Measurements from ENCODE around the gene ZMIZ1.

The ZMIZ1 gene

GRCh38 chr10:79142522-79143309 is 74.0 kb downstream of the ZMIZ1 start:
- DNase-seq: no peak

GRCh38 chr10:79143879-79144278 is 75.1 kb downstream of the ZMIZ1 start:
- no peak for DNase-seq

- no peak for DNase-seq
Measured at GRCh38 chr10:79144351-79145173, 75.8 kb downstream of the ZMIZ1 start.

- no peak for DNase-seq
Measured at GRCh38 chr10:79145174-79145483, 76.4 kb downstream of the ZMIZ1 start.

GRCh38 chr10:79145517-79146470 is 77.0 kb downstream of the ZMIZ1 start:
- no peak for DNase-seq

GRCh38 chr10:79146611-79147130 is 77.9 kb downstream of the ZMIZ1 start:
- no peak for DNase-seq

GRCh38 chr10:79147306-79147705 is 78.5 kb downstream of the ZMIZ1 start:
- DNase-seq: no peak

- DNase-seq: no peak
Measured at GRCh38 chr10:79147796-79148451, 79.2 kb downstream of the ZMIZ1 start.

DNA sequence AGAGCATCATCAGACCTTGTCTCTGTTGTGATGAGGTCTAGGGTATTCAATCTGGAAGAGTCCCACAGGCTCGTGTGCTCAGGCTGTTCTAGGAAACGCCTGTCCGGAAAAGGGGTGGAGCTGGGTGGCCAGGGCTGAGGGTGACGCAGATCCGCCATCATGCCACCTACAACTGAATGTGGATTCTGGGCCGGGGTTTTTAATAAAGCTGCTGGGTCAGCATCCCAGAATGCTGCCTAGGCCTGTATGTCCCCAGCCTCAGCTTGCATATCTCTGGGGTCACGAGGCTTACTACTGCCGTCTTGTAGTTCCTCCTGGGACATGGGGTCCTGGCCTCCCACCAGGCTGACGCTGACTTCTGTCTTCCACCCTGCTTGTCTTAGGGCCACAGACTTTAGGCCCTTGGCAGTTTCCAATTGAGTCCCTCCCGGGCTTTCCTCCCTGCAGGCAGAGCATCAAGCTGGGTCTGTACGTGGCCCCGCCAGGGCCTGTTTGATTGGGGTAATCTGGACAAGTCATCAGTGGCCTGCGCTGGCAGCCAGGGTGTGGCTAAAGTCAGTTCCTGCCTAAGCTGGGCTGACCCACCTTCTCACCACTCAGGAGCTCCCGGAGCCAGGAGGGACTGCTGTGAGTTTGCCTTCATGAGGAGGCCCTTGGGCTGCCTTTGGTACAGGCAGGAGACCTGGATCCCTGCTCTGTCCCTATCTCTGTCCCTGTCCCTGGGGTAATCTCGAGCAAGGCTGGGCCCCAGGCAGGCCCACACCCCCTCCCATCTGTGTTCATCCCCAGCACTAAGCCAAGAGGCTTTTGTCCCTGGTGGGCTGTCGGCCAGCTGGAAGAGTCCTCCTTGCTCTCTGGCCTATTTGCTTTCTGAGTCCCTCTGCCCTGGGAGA is 79.9 kb downstream of the ZMIZ1 start:
- DNase-seq: no peak

DNA sequence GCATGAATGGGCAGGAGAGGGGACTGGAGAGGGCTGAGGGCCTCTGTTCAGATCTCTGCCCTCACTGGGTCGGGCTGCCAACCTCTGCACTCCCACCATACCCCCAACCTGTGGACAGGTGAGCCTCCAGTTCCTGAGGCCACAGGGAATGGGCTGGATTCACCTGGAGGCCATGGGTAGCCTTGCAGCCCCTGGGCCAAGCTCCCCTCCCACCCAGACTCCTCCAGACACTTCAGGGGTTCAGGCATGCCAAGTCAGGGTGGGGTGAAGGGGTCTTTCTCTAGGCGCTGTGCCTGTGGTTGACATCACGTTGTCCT is 80.5 kb downstream of the ZMIZ1 start:
- DNase-seq: no peak

DNA sequence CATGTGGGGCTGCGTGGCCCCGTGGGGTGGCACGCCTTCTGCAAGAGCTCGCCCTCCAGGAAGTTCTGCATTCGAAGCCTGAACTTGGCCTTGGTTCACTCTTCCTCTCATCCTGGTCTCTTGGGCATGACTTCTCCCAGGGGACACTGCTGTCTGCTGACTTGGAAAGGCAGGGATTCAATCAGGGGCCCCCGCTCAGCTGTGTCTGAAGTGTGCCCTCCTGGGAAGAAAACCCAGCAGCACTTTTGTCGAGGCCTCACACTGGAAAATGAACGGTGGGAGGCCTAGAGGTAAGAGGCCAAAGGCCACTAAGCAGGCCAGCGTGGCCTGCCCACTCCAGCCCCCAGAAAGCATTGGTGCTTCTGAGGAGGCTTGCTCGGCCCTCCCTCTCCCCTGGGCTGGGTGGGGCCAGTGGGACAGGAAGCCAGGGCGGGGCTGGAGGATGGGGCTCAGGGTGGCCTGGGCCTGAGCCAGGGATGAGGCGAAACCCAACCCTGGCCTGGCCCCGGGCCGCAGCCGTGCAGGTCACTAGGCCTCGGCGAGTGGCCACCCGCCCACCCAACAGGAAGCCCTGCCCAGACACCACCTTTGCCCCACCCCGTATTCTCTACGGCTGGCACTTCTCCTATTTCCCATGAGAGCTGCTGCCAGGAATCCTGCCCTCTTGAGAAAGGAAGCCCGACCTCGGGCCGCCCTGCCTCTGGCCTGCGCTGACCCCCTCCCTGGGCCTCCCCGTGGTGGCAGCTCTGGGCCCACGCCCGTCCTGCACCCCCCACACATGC is 81.1 kb downstream of the ZMIZ1 start:
- peak; percentile 17 for DNase-seq

DNA sequence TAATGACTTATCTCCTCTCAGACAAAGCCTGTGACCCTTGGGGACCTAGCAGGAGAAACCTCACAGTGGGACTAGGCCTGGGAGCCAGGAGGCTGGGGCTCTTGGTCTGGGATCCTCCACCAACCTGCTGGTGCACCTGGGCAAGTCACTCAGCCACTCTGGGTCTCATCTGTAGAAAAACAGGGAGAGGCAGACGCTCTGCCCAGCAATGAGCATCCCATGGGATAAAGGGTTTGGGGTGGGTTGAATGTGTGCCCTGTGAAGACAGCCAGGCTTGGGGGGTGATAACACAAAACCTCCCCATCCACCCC is 81.6 kb downstream of the ZMIZ1 start:
- DNase-seq: no peak

GRCh38 chr10:79152423-79152817 is 83.7 kb downstream of the ZMIZ1 start:
- no peak for DNase-seq

DNA sequence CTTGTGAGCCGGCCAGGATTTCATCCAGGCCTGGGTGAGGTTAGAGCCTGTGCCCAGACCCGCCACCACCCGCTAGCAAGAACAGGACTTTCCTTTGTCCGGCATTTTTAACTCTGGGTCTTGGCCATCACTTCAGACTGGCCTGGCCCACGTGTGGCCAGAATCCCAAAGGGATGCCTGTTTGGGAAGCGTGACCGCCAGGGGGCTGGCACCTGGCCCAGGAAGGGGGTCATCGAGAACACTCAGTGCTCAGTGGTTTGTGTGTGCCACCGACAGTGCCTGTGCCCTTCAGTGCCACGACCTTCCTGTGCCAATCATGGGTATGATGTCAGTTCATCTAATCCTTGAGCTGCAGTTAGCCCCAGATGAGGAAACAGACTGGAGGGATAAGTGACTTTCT is 85.0 kb downstream of the ZMIZ1 start:
- no peak for DNase-seq

- DNase-seq: no peak
Measured at GRCh38 chr10:79155301-79156081, 86.7 kb downstream of the ZMIZ1 start.

GRCh38 chr10:79156334-79157274 is 87.8 kb downstream of the ZMIZ1 start:
- DNase-seq: no peak

GRCh38 chr10:79158004-79158340 is 89.2 kb downstream of the ZMIZ1 start:
- DNase-seq: no peak

DNA sequence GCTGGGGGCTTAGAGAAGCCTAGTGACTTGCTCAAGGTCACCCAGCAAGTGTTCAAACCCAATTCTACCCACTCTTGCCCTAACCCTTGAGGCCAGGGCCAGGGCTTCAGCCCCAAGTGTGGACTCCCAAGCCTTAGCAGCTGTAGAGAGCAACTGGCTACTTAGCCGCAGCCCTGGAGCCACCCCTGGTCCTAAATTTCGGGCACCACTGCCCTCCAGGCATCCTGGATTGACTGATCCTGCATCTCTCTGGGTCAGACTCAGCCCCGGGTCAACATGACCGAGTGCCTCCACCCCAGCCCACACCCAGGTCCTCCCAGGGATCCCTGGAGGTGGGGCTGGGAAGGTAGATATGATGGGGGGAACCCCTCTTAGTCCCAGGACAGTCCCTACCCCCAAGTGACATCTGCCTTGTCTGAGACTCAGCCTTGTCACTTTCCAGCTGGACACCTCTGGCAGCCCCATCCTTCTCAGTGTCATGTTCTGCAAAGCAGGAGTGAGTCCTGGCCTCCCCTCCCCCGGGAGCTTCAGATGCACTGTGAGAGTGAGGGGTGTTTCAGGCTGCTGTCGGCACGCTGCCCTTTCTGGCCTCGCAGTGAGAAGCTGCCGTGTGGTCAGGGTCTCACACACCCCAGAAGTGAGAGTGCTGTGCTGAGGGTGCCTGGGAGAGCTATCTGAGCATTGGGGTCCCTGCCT is 89.8 kb downstream of the ZMIZ1 start:
- DNase-seq: no peak

All from stimulated activated naive CD4-positive, alpha-beta T cell treated with Interleukin-2 at 50 U/mL for 16 hours (primary cell).